ENCODE data around the gene DYNC1H1.
"Not testable (repeated sequence)": the region's sequence is repeated elsewhere in the genome, so short reads cannot be mapped to it uniquely, and the experiment has no call there.

Gene DYNC1H1

GRCh38 chr14:101965770-101966722 lies 1.7 kb downstream of the DYNC1H1 start:
- no peak for DNase-seq

GRCh38 chr14:101966742-101967141 lies 2.4 kb downstream of the DYNC1H1 start:
- DNase-seq = no peak

DNA sequence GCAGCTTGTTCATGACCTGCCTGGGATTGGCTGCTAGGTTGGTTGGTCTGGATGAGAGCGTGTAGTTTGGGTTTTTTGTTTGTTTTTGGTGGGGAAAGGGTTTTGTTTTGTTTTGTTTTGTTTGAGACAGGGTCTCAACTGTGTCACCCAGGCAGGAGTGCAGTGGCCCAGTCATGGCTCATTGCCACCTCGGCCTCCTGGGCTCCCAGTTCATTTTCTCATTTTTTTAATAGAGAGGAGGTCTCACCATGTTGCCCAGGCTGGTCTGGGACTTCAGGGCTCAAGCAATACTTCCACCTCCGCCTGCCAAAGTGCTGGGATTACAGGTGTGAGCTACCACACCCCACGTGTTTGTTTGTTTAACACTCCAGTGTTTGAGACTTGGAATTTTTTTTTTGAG lies 3.8 kb downstream of the DYNC1H1 start:
- DNase-seq = no peak

DNA sequence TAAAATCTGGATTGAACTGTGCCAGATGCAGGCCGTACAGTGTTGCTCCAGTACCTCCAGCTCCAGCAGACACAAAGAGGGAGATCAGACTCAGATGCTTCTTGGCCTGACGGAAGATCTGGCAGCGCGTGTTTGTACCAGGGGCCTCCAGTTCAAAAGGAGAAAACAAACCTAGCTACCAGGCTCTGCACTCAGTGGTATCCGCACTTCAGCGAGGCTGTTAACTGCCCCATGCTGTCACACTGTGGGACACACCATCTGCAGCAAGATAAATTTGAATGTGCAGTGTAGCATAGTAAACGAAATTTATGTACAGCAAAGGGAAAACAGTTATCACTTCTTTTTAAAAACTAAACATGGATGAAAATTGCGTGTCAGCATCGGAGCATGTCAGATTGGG lies 5.1 kb downstream of the DYNC1H1 start:
- DNase-seq = no peak

- DNase-seq = no peak
These were observed 6.5 kb downstream of the DYNC1H1 start for GRCh38 chr14:101970830-101971400.

GRCh38 chr14:101971458-101971857 lies 7.1 kb downstream of the DYNC1H1 start:
- DNase-seq = not testable (repeated sequence)

- no peak for DNase-seq
These were observed 7.9 kb downstream of the DYNC1H1 start for GRCh38 chr14:101972126-101972866.

GRCh38 chr14:101973356-101973755 lies 9.0 kb downstream of the DYNC1H1 start:
- no peak for DNase-seq

GRCh38 chr14:101975231-101975630 lies 10.9 kb downstream of the DYNC1H1 start:
- DNase-seq = no peak

GRCh38 chr14:101977311-101978071 lies 13.1 kb downstream of the DYNC1H1 start:
- DNase-seq = no peak

- DNase-seq = no peak
These were observed 15.3 kb downstream of the DYNC1H1 start for GRCh38 chr14:101979666-101980065.

DNA sequence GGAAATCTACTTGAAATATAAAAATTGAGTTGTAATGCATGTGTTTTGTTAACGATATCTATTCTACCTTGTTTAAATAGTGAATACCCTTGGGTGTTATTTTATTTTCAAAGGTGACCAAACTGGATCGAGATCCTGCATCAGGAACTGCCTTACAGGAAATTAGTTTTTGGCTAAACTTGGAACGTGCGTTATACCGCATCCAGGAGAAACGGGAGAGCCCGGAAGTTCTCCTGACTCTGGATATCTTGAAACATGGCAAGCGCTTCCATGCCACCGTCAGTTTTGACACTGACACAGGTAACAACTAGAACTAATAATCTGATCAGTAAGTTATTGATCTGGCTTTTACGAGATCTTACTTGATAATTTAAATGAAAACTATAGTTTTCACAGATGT lies 15.9 kb downstream of the DYNC1H1 start:
- no peak for DNase-seq

DNA sequence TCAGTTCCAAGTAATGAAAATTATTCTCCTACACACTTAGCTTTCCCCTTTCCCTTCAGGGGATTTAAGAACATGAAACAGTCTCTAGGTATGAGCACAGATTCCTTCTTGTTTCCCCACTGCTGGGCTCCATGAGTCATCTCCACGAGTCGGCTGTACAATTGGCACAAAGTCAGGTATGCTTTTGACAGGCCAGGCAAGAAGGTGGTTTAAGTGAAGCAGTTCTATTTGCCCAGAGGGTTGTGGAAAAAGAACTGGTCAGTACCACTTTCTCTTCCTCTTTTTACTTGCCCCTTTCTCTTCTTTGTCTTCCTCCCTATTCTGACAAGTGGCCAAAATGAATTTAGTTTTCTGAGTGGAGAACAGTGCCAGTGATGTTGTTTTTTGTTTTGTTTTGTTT lies 16.3 kb downstream of the DYNC1H1 start:
- DNase-seq = no peak

DNA sequence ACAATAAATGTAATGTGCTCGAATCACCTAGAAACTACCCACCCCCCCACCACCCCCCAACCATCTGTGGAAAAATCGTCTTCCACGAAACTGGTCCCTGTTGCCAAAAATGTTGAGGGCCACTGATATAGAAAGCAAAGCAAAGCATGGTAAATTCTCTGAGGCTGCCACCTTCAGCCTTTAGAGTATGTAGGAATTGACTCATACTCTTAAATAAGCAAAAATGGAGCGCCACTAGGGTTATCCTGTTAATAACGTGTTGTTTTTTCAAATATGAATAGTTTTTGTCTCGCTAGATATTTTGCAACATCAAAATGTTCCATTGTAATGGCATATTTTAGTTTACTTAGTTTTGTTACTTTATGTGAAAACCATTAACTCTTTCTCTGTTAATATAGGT lies 18.2 kb downstream of the DYNC1H1 start:
- DNase-seq = no peak

DNA sequence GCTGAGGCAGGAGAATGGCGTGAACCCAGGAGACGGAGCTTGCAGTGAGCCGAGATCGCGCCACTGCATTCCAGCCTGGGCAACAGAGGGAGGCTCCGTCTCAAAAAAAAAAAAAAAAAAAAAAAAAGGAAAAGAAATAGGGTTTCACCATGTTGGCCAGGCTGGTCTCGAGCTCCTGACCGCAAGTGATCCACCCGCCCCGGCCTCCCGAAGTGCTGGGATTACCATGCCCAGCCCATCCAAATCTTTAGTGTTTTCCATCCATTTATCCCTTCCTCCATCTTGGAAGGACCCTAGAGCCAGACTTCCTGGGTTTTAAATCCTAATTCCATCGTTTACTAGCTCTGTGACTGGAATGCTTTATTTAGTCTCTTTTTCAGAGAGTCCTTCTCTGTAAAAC lies 20.5 kb downstream of the DYNC1H1 start:
- DNase-seq = not testable (repeated sequence)

DNA sequence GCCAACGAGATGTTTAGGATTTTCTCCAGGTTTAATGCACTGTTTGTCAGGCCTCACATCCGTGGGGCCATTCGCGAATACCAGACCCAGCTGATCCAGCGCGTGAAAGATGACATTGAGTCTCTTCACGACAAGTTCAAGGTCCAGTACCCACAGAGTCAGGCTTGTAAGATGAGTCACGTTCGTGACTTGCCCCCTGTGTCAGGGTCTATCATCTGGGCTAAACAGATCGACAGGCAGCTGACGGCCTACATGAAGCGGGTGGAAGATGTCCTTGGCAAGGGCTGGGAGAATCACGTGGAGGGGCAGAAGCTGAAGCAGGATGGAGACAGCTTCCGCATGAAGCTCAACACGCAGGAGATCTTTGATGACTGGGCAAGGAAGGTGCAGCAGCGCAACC lies 21.6 kb downstream of the DYNC1H1 start:
- no peak for DNase-seq

DNA sequence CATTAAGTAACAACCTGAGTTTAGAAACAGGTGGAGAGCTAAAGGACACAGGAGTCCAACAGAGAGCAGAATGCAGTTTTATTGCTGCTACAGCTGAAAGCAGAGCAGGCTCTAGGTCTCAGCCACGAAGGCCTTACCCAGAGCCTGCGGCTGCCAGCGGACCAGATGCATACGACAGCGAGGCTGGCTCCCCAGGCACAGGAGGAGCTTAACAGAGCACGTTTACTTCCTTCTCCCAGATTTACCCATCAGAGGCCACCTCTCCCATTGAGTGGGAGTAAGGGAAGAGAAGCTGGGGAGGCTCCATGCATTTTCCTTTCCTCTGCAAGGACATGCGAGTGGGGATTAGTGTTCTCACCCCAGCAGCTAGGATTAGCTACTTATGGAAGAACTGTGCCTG lies 22.6 kb downstream of the DYNC1H1 start:
- DNase-seq = no peak

DNA sequence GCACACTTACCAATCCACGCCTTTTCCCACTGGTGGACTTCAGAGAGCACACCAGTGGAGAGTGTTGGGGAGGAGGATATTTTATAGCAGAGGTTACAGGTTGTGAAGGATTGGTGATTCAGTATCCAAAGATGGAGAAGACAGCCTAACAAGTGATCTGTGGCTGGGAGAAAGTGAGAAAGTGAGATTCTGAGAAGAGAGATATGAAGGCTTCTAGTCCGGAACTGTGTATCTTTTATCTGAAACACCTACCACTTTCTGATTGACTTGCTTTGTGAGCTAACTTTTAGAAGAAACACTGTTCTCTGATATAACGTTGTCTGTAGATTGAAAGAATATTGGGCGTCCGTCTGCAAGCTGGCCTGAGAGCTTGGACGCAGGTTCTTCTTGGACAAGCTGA lies 24.0 kb downstream of the DYNC1H1 start:
- DNase-seq = no peak

GRCh38 chr14:101991352-101991751 lies 27.0 kb downstream of the DYNC1H1 start:
- DNase-seq = no peak

GRCh38 chr14:101992708-101993107 lies 28.3 kb downstream of the DYNC1H1 start:
- no peak for DNase-seq

GRCh38 chr14:101997429-101998336 lies 33.3 kb downstream of the DYNC1H1 start:
- DNase-seq = no peak

DNA sequence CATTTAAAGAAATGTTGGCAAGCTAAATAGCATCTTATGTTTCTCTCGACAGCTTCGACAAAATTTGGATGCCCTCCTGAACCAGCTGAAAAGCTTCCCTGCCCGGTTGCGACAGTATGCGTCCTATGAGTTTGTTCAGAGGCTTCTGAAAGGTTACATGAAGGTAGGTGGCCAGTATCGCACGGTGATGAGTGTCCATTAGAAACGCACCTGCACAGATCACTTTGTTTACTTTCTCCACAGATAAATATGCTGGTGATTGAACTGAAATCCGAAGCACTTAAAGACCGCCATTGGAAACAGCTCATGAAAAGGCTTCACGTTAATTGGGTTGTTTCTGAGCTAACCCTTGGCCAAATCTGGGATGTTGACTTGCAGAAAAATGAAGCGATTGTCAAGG lies 36.5 kb downstream of the DYNC1H1 start:
- no peak for DNase-seq
